ENCODE results near the gene LST1.
A peak's percentile ranks its signal among the peaks of the same experiment; 100 is the strongest.

LST1 gene

GRCh38 chr6:31586008-31586407 is at the start of gene LST1:
Gene LST1 (plus strand): TSS chr6:31586277. CDS start chr6:31587300, 1,023 bp downstream.
- DNase-seq (ENCODE audit: low read depth): no peak

DNA sequence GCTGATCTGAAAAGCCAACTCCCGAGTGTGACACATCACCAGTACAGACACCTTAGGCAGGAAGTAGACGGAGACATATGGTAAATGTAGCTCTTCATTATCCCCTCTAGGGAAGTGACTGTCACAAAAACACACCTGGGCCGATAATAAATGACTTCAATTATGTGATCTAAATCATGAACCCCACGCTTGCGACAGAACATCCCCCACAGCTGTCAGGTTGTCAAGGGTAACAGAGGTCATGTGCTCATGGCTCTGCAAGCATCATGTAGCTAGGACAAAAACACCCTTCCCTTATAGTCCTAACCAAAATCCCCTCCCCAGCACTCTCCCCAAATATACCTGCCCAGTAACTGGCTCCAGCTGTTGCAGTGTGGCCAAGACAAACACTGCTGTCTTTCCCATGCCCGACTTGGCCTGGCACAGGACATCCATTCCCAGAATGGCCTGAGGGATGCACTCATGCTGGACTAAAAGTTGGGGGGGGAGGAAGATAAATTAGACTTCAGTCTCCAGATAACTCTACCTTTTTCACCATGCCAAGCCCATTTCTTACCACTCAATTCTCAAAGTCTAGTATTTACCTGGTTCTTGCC is 47.2 kb upstream of the LST1 start:
- DNase-seq (ENCODE audit: low read depth): no peak

- no peak for DNase-seq (ENCODE audit: low read depth)
Observed at GRCh38 chr6:31540640-31541039, 45.4 kb upstream of the LST1 start.

DNA sequence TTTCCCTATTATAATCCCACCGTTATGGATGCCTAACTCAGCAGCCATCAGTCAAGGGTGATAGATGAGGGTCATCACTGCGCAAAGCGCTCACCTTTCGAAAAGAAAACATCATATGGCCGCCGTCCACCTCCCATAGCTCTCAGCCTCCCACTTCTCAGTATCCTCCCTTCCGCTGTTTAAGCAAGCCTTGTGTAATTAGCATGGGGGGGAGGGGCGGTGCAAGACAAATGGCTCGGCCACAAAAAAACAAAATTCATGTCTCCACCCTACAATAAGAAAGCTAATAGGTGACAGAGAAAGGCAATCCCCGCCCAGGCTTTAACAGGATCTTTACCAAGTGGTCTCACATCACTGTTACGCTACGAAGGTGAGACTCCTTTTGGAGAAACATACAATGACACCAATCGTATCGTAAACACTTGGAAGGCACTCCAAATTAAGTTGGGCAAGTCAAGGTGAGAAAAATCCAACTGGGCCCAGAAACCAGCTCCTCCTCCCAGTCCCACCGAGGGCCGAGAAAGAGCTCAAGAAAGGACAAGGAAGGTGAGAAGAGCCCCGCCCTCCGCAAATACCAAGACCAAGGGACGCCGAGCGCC is 44.9 kb upstream of the LST1 start:
- DNase-seq (ENCODE audit: low read depth): peak; percentile 74

DNA sequence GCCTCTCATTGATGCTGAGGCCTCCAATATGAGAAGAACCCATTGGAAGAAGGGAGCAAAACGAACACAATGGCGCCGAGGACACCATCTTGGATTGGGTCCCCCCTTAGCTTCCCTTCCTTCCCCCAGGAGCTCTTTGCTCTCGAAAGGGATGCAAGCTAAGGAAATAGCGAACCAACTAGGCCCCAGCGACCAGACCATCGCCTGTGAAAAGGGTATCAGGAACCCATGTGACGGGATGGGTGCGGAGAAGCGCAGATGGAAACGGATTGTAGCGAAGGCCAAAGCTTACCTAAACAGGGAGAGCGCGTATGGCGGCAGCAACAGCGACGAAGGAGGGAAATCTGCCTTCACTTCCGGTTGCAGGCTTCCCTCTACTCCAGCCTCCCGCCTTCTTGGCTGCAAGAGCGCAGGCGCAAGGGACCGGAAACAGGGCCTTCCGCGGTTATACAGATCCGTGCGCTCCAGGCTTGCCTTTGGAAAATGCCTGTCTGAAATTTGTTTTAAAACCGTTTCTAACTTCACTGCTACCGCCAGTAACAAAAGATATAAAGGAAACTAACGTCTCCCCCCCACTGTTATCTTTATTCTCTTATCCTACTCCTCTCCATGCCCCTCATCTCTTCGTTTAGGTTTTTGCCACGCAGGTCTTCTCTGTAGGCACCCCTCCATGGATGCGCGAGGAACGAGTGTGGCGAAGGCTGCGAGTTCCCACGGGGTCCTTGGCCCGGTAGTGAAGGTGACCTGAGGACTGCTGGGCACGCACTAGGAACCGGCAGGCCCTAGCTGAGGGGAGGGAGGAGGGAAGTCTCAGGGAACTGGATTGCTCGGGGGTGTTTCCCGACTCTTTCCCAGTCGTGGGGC is 44.2 kb upstream of the LST1 start, which contains the start of gene DDX39B:
DDX39B (minus strand) TSS at position 346 of the 864 bp plus-strand sequence. CDS start 1,471 bp downstream, outside the sequence.
- DNase-seq (ENCODE audit: low read depth): peak; percentile 99

DNA sequence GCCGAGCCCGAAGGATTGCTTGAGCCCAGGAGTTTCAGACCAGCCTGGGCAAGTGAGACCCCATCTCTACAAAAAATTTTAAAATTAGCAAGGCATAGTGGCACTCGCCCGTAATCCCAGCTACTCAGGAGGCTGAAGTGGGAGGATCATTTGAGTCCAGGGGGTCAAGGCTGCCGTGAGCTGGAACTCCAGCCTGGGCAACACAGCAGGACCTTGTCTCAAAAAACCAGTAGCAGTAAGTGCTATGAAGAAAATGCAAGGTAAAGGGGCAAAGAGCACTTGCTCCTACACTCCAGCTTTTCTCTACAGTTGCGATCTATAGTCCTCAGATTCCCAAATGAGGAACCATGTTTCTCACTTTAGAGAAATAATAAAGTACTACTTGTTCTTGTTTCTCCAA is 42.4 kb upstream of the LST1 start:
- DNase-seq (ENCODE audit: low read depth): no peak

GRCh38 chr6:31544676-31545075 is 41.4 kb upstream of the LST1 start:
- no peak for DNase-seq (ENCODE audit: low read depth)

GRCh38 chr6:31545291-31545690 is 40.8 kb upstream of the LST1 start:
- DNase-seq (ENCODE audit: low read depth): no peak

DNA sequence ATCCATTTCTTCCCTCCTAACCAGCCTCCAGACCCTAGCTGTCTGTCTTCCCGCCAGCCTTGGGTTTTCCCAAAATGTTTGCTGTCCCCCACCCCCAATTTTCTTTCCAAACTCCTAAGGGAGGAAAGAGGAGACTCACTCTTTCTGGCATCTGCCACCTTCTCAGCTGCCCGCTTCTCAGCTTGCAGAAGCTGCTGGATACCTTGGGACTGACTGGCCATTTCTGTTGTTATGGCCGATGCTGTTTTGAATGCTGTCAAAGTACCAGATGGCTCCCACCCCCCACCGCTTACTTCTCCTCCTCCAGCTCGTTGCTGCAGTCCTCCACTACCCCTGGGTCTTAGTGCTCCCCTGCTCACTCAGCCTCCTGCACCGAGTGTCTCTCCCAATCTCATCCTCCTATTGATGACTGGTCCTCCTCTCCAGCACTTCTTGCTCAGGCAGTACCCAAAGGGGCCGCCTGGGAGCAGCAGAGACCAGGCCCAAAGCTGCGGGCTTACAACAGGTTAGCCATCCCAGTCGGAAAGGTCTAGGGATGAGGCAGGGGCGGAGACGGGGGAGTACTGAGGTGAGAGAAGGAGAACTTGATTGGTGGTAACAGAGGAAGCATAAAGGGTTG is 39.6 kb upstream of the LST1 start, which contains the start of gene ATP6V1G2:
ATP6V1G2 (minus strand) TSS at position 270 of the 619 bp plus-strand sequence; CDS start at position 221, 49 bp downstream.
- peak; percentile 93 for DNase-seq (ENCODE audit: low read depth)

GRCh38 chr6:31546958-31547726 is 38.9 kb upstream of the LST1 start, which contains the start of gene NFKBIL1:
Gene NFKBIL1 (plus strand): TSS chr6:31547608. CDS start chr6:31547695, 87 bp downstream.
- peak; percentile 99 for DNase-seq (ENCODE audit: low read depth)

- no peak for DNase-seq (ENCODE audit: low read depth)
Observed at GRCh38 chr6:31547727-31548543, 38.1 kb upstream of the LST1 start.

GRCh38 chr6:31548544-31548873 is 37.6 kb upstream of the LST1 start:
- no peak for DNase-seq (ENCODE audit: low read depth)

- peak; percentile 82 for DNase-seq (ENCODE audit: low read depth)
Observed at GRCh38 chr6:31551371-31551770, 34.7 kb upstream of the LST1 start.

DNA sequence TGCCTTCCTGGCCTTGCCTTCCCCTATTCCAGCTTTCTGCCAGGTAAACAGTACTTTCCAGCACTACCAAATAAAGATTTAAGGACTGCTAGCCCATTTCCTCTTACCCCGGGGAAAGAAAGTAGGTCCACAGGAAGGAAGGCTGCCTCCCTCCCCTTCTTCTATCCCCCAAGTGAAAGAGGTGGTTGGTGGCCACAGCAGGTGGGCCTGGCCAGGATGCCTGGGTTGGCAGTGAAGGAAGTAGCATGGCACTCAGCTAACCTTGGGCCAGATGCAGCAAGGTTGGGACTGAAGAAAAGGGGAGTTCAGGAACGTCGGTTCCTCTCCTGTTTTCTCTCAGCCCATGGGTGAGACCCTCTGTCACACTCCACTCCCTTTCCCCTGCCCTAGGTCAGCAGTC is 29.8 kb upstream of the LST1 start:
- no peak for DNase-seq (ENCODE audit: low read depth)

GRCh38 chr6:31557443-31558317 is 28.4 kb upstream of the LST1 start:
- DNase-seq (ENCODE audit: low read depth): no peak

GRCh38 chr6:31558318-31558625 is 27.8 kb upstream of the LST1 start:
- no peak for DNase-seq (ENCODE audit: low read depth)

GRCh38 chr6:31558631-31559500 is 27.2 kb upstream of the LST1 start:
- DNase-seq (ENCODE audit: low read depth): peak; percentile 61

- DNase-seq (ENCODE audit: low read depth): no peak
Observed at GRCh38 chr6:31559606-31559957, 26.5 kb upstream of the LST1 start.

All from ELR (cell line).